Smooth muscle cell of the coronary artery (primary cell): ENCODE data around the gene PSMB4. TPM values are rescaled to one million over a fixed set of nuclear protein-coding genes. Genes with fewer than 3 reads are reported as not detected.

Experiments used
- total RNA-seq: library from RNA; depleted of rRNA; stranded (reverse); fragments of >200 nt; gene quantifications from 2 replicates; pipeline ENCODE4 v1.2.3, GENCODE V29; 2014; ENCODE audit warnings: low replicate concordance

The PSMB4 gene
- total RNA-seq = 278 and 486 TPM in 2 replicates

DNA sequence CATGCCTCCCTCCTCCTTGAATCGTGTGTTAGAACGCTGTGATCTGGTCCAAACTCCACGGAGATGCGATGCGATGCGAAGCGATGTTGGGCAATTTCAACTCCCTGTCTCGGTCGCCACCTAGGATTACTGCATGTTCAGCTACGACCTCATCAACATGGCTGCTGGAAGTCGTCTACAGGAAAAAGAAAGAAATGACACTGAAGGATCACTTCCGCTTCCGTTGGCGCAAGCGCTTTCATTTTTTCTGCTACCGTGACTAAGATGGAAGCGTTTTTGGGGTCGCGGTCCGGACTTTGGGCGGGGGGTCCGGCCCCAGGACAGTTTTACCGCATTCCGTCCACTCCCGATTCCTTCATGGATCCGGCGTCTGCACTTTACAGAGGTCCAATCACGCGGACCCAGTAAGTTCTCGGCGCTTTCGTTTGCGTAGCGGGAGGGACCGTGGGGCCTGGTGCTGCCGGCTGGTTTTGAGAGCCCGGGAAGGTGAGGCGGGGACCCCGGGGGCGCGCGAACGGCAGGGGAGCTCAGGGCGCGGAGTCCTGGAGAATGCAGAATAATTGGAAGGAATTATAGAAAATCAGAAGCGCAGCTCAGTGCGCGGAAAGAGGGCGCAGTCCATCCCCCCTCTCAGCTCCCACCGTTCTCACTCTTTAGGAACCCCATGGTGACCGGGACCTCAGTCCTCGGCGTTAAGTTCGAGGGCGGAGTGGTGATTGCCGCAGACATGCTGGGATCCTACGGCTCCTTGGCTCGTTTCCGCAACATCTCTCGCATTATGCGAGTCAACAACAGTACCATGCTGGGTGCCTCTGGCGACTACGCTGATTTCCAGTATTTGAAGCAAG, at the start of gene PSMB4:
Gene PSMB4, plus strand, starts transcription at position 250 of the 848 bp plus-strand sequence. Its CDS starts 15 bp downstream, at position 265.

DNA sequence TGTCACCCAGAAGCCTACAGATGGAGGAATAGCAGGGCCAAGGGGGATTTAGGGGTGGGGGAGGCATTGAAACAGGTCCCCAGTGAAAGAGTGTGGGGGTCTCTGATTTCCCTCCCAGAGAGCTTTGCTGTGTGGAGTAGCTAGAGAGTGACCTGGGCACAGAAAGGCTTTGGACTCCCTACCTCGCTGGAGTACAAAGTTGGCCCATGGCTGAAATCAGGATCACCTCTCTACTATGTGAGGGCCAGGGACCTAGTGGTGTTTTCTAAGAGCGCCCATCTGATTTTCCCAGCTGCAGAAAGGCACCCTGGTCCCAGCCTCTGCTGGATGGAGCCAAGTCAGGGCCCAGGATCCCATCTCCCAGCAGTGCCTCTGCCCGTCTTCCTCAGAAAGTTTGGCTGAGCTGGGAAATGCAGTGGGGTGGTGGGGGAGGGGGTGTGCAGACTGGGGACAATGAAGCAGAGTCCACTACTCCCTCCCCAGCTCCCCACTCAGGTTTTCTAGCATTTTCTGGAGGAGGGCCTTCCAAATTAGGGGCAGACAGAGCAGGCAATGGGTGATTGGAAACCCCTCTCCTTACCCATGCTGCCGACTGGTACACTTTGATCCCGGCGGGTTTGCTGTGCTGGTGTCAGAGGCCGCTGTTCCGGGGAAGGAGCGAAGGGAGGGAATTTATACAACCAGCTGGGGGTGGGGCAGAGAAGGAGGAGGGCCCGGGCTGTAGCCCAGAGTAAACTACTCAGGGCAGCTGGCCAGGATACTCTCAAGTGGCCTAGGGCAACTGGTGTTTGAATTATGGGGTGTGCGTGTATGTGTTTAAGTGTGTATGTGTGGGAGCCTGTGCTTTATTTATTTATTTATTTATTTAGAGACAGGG, 27.1 kb upstream of the PSMB4 start, which contains the start of gene SELENBP1:
Gene SELENBP1, minus strand, starts transcription at position 648 of the 877 bp plus-strand sequence. Its CDS starts 64 bp downstream, at position 584.

Other genes with a start within 250 kb of the PSMB4 start
- not detected in 2 replicates for gene TNFAIP8L2, start 242.9 kb upstream of the PSMB4 start, total RNA-seq
- gene LYSMD1, start 233.7 kb upstream of the PSMB4 start, total RNA-seq = 5.4 and 8.4 TPM in 2 replicates
- gene SCNM1, start 233.4 kb upstream of the PSMB4 start, total RNA-seq = 15.6 and 28.0 TPM in 2 replicates
- gene TMOD4, start 223.6 kb upstream of the PSMB4 start, total RNA-seq = not detected in 2 replicates
- gene VPS72, start 209.4 kb upstream of the PSMB4 start, total RNA-seq = 27.1 and 43.9 TPM in 2 replicates
- 47.3 and 49.6 TPM in 2 replicates for gene PIP5K1A, start 201.0 kb upstream of the PSMB4 start, total RNA-seq
- gene PSMD4, start 144.8 kb upstream of the PSMB4 start, total RNA-seq = 293 and 430 TPM in 2 replicates
- 7.0 and 7.8 TPM in 2 replicates for gene ZNF687, start 117.3 kb upstream of the PSMB4 start, total RNA-seq
- gene PI4KB, start 72.2 kb upstream of the PSMB4 start, total RNA-seq = 31.1 and 55.7 TPM in 2 replicates
- gene RFX5, start 52.3 kb upstream of the PSMB4 start, total RNA-seq = 26.3 and 28.9 TPM in 2 replicates
- gene SELENBP1, start 26.9 kb upstream of the PSMB4 start, total RNA-seq = 34.8 and 125 TPM in 2 replicates
- gene POGZ, start 59.9 kb downstream of the PSMB4 start, total RNA-seq = 9.1 and 17.0 TPM in 2 replicates
- 0.30 and 0.35 TPM in 2 replicates for gene CGN, start 111.8 kb downstream of the PSMB4 start, total RNA-seq
- 8.5 and 18.1 TPM in 2 replicates for gene TUFT1, start 140.7 kb downstream of the PSMB4 start, total RNA-seq
- 16.2 and 58.9 TPM in 2 replicates for gene SNX27, start 212.5 kb downstream of the PSMB4 start, total RNA-seq